GM18508 (cell line): Measurements from ENCODE around the gene POTEB.
"Not testable (repeated sequence)": the region's sequence is repeated elsewhere in the genome, so short reads cannot be mapped to it uniquely, and the experiment has no call there.

Experiments used
- ATAC-seq: cut with Tn5 transposase; IDR thresholded peaks from one replicate; pipeline ENCODE4 v1.9.1; 2021; ENCODE audit warnings: moderate number of reproducible peaks; ENCODE audit not compliant: insufficient read depth, unreplicated experiment

Gene POTEB

DNA sequence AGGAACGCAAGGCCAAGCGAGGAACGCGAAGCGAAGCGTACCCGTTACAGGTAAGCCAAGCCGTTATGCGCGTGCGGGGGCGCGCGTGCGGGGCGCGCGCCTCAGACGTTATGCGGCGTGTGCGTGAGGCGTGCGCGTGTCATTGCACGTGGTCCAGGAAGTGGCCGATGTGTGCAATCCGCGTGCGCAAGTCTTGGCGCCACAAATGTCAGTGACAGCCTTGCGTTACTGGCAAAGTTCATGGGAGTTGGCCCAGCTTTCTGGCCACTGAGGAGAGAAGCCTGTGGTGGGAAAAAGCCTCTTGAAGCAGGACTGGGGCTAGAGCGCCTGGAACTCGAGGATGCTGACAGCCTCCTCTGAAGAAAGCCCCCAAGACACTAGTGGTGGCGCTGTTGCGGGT lies at the start of gene POTEB:
Gene POTEB (minus strand): TSS at position 101 of the 400 bp plus-strand sequence. CDS start 489 bp downstream, outside the sequence.
- not testable (repeated sequence) for ATAC-seq

DNA sequence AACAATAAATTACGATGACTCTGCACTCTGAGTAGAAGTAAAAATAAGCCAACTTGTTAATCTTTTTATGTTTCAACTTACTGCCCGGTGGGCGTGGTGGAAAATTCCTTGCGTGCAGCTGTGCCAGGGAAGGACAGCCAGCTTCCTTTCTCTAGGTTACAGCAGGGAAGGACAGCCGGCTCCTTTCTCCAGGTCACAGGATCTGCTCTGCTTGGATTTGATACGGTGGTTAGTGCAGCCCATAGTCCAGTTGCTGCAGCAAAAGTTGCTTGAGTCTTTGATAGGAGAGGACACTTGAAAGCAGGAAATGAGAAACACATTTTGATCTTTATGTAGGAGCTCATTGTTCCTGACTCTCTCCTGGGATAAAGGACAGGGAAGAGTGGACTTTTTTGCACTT lies 13.4 kb upstream of the POTEB start:
- ATAC-seq, result not testable (repeated sequence)

DNA sequence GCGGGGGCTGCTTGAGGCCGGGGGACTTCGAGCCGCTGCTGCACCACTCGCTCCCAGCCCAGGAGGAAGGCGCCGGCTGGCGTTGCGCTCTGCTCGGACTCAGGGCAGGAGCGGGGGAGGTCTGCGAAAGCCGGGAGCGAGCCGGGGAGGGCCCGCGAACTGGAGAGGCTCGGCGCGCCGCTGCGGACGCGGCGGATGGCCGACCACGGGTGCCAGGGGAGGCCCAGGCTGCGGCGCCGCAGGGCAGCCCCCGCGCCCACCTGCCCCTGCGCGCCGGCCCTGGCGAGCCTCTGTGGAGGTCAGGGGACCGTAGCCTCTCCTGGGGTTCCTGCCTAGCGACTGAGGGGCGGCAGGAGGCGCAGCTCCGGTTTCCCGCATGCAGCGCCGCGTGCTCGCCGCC lies 12.0 kb upstream of the POTEB start:
- ATAC-seq, result not testable (repeated sequence)

DNA sequence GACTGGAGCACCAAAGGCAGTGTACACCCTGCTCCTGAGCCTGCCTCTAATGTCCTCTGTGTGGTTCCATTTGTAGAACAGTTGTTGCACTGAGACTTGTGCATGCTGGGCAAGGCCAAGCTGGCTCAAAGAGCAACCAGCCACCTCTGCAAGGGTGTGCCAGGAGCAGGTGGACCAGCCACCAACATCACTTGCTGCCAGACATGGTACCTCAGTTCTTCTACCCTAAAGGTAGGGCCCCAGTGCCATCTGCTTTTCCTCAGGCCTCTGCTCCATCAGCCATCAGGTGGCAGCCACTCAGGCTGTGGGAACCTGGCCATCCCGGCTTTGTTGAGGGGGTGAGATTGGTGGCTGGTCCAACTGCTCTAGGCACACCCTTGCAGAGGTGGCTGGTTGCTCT lies 38.7 kb downstream of the POTEB start:
- not testable (repeated sequence) for ATAC-seq
